NCI-H1436 (cell line): ENCODE measurements around the gene MIF4GD.
"Not testable (repeated sequence)": the region's sequence is repeated elsewhere in the genome, so short reads cannot be mapped to it uniquely, and the experiment has no call there.

Source experiments
- DNase-seq: peaks from one replicate; lab custom pipeline; 2025; lab: John Stamatoyannopoulos, UW

MIF4GD gene

GRCh38 chr17:75270966-75271232 lies at the start of gene MIF4GD:
MIF4GD (minus strand) TSS chr17:75271231; CDS start chr17:75270195, 1,036 bp downstream.
- DNase-seq: no peak

- DNase-seq: no peak
Measured at GRCh38 chr17:75319904-75320691, 49.1 kb upstream of the MIF4GD start.

- DNase-seq: no peak
Measured at GRCh38 chr17:75318615-75319222, 47.7 kb upstream of the MIF4GD start.

- DNase-seq: no peak
Measured at GRCh38 chr17:75318211-75318610, 47.2 kb upstream of the MIF4GD start.

GRCh38 chr17:75317671-75318070 lies 46.6 kb upstream of the MIF4GD start:
- no peak for DNase-seq

GRCh38 chr17:75316253-75316652 lies 45.2 kb upstream of the MIF4GD start:
- DNase-seq: no peak

GRCh38 chr17:75315541-75316243 lies 44.7 kb upstream of the MIF4GD start:
- DNase-seq: no peak

- DNase-seq: no peak
Measured at GRCh38 chr17:75313941-75314551, 43.0 kb upstream of the MIF4GD start.

- DNase-seq: no peak
Measured at GRCh38 chr17:75308732-75309629, 38.0 kb upstream of the MIF4GD start.

- no peak for DNase-seq
Measured at GRCh38 chr17:75307957-75308731, 37.1 kb upstream of the MIF4GD start.

- no peak for DNase-seq
Measured at GRCh38 chr17:75301502-75302206, 30.6 kb upstream of the MIF4GD start.

- no peak for DNase-seq
Measured at GRCh38 chr17:75301049-75301448, 30.0 kb upstream of the MIF4GD start.

- no peak for DNase-seq
Measured at GRCh38 chr17:75300280-75300679, 29.2 kb upstream of the MIF4GD start.

- no peak for DNase-seq
Measured at GRCh38 chr17:75295201-75296158, 24.4 kb upstream of the MIF4GD start.

GRCh38 chr17:75292810-75293448 lies 21.9 kb upstream of the MIF4GD start:
- DNase-seq: not testable (repeated sequence)

GRCh38 chr17:75289832-75290337 lies 18.9 kb upstream of the MIF4GD start:
- DNase-seq: no peak

- DNase-seq: peak; percentile 99
Measured at GRCh38 chr17:75289115-75289831, 18.2 kb upstream of the MIF4GD start, which contains the start of gene SLC25A19. SLC25A19 (minus strand) TSS chr17:75289433; CDS start chr17:75286764, 2,669 bp downstream.

- DNase-seq: peak; percentile 72
Measured at GRCh38 chr17:75288770-75289114, 17.7 kb upstream of the MIF4GD start.
